ENCODE measurements around the gene PLEKHG4B. TPM values are rescaled to one million over a fixed set of nuclear protein-coding genes. Genes with fewer than 3 reads are reported as not detected.
"Not testable (repeated sequence)": the region's sequence is repeated elsewhere in the genome, so short reads cannot be mapped to it uniquely, and the experiment has no call there.

Gene PLEKHG4B
- total RNA-seq, 1 donor from 2014 or later: not detected

DNA sequence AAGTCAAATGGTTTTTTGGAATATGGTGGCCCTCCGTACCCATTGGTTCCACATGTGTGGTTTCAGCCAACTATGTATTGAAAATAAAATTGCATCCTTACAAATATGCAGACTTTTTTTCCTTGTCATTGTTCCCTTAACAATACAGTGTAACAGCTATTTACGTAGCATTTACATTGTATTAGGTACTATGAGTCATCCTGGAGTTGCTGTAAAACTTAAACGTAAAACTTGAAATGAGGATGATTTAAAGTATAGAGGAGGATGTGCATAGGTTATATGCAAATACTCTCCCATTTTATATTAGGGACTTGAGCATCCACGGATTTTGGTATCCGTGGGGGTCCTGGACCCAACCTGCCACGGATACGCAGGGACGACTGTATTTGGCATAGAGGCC, 142.5 kb downstream of the PLEKHG4B start:
- Histone ChIP-seq H3K36me3 (peaks cover 54 to 87% of the 10 kb centered on the region in 2 donors), H3K9me3 (no peaks in the 10 kb centered on the region), H3K4me1 (no peaks in the 10 kb centered on the region), H3K27me3 (no peaks in the 10 kb centered on the region), H3K4me3 (no peak overlapping the region), H3K27ac (no peak overlapping the region)
- TF ChIP-seq, protein P1, sequence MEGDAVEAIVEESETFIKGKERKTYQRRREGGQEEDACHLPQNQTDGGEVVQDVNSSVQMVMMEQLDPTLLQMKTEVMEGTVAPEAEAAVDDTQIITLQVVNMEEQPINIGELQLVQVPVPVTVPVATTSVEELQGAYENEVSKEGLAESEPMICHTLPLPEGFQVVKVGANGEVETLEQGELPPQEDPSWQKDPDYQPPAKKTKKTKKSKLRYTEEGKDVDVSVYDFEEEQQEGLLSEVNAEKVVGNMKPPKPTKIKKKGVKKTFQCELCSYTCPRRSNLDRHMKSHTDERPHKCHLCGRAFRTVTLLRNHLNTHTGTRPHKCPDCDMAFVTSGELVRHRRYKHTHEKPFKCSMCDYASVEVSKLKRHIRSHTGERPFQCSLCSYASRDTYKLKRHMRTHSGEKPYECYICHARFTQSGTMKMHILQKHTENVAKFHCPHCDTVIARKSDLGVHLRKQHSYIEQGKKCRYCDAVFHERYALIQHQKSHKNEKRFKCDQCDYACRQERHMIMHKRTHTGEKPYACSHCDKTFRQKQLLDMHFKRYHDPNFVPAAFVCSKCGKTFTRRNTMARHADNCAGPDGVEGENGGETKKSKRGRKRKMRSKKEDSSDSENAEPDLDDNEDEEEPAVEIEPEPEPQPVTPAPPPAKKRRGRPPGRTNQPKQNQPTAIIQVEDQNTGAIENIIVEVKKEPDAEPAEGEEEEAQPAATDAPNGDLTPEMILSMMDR (IDR thresholded peaks at IDR 0.05): no peak
- DNase-seq (ENCODE audit: low spot score in 2 of 2): no peak
- intact Hi-C loops (cut with DNase I): no loop called here

DNA sequence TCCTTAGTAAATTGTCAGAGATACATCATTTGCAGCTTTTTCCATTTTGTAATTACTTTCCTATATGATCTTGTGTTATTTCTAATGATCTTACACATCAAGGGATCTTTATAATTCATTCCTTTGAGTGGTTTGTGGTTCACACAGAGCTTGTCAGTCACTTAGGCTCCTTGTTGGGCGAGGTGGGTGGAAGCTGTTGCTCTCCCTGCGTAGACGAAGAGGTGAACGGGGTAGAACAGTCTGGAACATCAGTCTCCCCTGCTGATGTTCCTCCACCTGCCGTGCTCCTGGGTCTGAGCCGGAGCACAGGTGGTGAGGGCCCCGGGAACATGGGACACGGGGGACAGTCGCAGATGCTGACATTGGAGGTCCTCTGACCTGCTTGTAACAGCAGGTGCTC, 143.6 kb downstream of the PLEKHG4B start:
- H3K36me3 ChIP-seq: peaks cover 53 to 84% of the 10 kb centered on the region in 2 donors
- H3K27ac ChIP-seq; intact Hi-C loops (cut with DNase I); H3K4me3 ChIP-seq; H3K9me3 ChIP-seq; H3K27me3 ChIP-seq; DNase-seq (ENCODE audit: low spot score in 2 of 2); H3K4me1 ChIP-seq: not testable (repeated sequence)

DNA sequence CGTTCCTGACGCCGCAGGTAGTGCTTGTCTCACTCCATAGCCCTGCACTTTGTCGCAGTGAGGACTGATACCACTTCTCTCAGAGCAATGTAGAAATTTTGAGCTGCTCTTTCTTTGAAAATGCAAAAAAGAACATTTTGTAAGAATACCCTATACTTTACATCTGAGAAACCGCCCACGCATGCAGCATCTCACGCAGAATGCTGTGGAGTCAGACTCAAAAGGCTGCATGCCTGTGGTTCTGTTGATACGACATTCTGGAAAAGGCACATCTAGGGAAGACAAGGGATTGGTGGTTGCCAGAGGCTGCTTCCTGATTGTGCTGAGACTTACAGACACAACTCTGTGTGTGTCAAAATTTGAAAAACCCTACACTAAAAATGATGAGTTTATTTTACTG, 146.0 kb downstream of the PLEKHG4B start:
- H3K4me1 ChIP-seq; intact Hi-C loops (cut with DNase I); DNase-seq (ENCODE audit: low spot score in 2 of 2); H3K27ac ChIP-seq; H3K4me3 ChIP-seq; H3K27me3 ChIP-seq; H3K9me3 ChIP-seq: not testable (repeated sequence)
- peaks cover 60 to 84% of the 10 kb centered on the region in 2 donors for H3K36me3 ChIP-seq

Other genes with a start within 250 kb of the PLEKHG4B start
- gene LRRC14B, start 99.3 kb downstream of the PLEKHG4B start, total RNA-seq: not detected
- 6.1 TPM for gene CCDC127, start 126.0 kb downstream of the PLEKHG4B start, total RNA-seq
- gene SDHA, start 126.2 kb downstream of the PLEKHG4B start, total RNA-seq: 41.1 TPM
- 41.4 TPM for gene PDCD6, start 179.5 kb downstream of the PLEKHG4B start, total RNA-seq
- gene AHRR, start 229.5 kb downstream of the PLEKHG4B start, total RNA-seq: not detected